Right lung (tissue), 10 donors: ENCODE data around the gene SULT2B1. TPM values are rescaled to one million over a fixed set of nuclear protein-coding genes. Genes with fewer than 3 reads are reported as not detected.
"Not testable (repeated sequence)": the region's sequence is repeated elsewhere in the genome, so short reads cannot be mapped to it uniquely, and the experiment has no call there.

ENCODE experiments used
- DNase-seq, 2 donors: peaks; one replicate each; pipeline ENCODE4 v3.0.0-alpha.2; 2013
- long read RNA-seq, 8 donors: transcript quantifications; one replicate each; lab custom pipeline, GENCODE V29; 2026
- polyA plus RNA-seq, 5 donors: library from polyadenylated mRNA; unstranded; fragments of 120-200 nt; gene quantifications; one replicate each; pipeline versions ENCODE4 v1.2.1 to v1.2.3, GENCODE V29; 2013; ENCODE audit warnings: inconsistent platforms in 1 of 5, low replicate concordance in 1 of 5; ENCODE audit not compliant: insufficient read length in 5 of 5, insufficient read depth in 1 of 5

SULT2B1 gene
- 1 to 10 TPM; 1.6 to 4.2 (median 3.3) TPM for polyA plus RNA-seq
- long read RNA-seq, donor 1, partial matches to known transcripts: 0 of 2 reads
- long read RNA-seq, donor 1, other reads (novel, unspliced or antisense): 0 of 2 reads
- long read RNA-seq, donor 2: 0 reads
- long read RNA-seq, donor 3: 0 reads
- long read RNA-seq, donor 4, partial matches to known transcripts: 0 of 1 reads
- long read RNA-seq, donor 4, other reads (novel, unspliced or antisense): 0 of 1 reads
- long read RNA-seq, donor 5, partial matches to known transcripts: 2,218 of 4,914 reads
- long read RNA-seq, donor 5, other reads (novel, unspliced or antisense): 2,693 of 4,914 reads
- long read RNA-seq, donor 6, transcript SULT2B1-201 (7 exons, 1,295 nt): major isoform, 5 of 5 reads
- long read RNA-seq, donor 6, partial matches to known transcripts: 0 of 5 reads
- long read RNA-seq, donor 6, other reads (novel, unspliced or antisense): 0 of 5 reads
- long read RNA-seq, donor 7, partial matches to known transcripts: 0 of 2 reads
- long read RNA-seq, donor 7, other reads (novel, unspliced or antisense): 0 of 2 reads
- long read RNA-seq, donor 8: 0 reads

- DNase-seq: no peak
Observed at GRCh38 chr19:48551437-48552302, at the start of gene SULT2B1. TSS of gene SULT2B1 (plus strand) at chr19:48552172. CDS start at chr19:48552253, 81 bp downstream.

GRCh38 chr19:48502350-48503018, 49.5 kb upstream of the SULT2B1 start:
- no peak for DNase-seq

DNA sequence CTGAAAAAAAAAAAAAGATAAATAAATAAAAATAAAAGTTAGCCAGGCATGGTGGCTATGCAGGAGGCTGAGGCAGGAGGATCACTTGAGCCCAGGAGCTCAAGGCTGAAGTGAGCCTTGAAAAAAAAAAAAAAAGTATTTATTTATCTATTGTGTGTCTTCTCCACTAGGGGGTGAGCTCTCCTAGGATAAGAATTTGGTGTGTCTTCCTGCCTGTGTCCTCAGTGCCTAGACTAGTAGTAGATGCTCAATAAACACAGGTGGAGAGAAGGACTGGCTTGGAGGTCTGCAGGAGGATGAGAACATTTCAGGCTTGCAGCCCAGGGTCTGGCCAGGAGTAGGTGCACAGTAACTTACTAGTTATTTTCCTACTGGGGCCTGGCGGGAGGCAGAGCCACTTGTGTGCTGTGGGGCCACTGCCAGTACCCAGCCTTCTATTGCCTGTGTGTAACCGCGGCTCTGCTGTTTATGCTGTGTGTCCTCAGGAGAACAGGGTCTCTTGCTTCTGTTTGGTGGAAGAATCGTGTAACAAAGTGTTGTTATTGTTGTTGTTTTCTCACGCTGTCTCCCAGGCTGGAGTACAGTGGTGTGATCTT, 45.7 kb upstream of the SULT2B1 start:
- DNase-seq: no peak

- no peak for DNase-seq
Observed at GRCh38 chr19:48507911-48508439, 44.0 kb upstream of the SULT2B1 start.

DNA sequence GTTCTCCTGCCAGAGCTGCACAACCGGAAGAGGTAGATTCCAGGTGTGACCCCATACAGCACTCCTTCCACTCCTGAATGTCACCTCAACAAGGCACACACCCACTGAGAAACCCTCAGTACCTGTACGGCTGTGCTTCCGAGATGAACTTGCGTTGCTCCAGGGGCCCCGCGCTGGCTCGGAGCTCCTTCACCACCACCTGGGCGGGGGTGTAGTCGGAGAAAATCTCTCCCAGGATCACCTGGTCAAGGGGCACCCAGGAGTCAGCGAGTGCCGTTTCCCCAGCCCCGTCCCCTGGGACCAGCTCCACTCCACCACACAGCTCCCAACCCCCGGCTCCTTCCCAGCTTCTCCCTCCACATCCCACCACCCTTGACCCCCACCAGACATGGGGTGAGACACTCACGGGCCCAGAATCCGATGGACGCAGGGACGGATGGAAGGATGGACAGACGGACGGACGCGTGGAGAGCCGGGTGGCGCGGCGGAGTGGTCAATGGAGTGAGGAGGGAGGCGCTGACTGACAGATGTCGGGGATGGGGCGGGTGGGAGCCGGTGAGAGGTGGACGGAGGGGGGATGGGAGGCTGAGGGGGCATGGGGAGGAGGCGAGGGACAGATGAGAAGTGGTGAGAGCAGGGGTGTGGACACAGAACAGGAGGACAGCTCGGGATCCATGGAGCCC, 43.1 kb upstream of the SULT2B1 start:
- DNase-seq: no peak

DNA sequence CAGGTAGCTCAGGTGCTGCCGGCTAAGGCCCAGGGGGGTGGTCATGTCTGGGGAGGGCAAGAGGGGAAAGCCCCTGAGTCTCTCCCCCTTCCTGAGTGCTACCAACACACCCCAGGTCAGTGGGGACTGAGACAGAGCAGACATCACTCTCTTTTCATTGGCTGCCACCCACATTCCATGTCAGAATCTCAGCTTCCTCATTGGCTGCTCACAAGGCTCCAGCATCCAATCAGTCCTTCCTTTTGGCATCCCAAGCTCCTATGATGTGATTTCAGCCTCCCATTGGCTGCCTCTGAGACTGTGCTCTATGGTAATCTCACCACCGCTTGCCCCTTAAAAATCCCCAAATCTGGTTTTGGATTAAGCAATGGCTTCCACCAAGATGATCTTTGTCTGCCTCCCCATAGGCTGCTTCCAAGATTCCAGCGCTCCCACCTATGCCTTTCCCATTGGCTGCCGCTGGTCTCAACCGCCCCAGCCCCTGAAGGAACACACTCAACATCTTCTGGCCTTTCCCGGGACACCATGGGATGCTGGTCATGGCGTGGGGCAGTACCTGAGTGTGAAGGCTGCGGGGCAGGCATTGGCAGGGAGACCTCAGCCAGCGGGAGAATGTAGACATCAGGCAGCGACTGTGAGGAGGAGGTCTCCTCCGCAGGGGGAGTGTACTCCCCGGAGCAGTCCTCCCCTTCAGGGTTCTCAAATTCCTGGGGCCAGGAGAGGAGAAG, 42.3 kb upstream of the SULT2B1 start:
- DNase-seq: no peak

DNA sequence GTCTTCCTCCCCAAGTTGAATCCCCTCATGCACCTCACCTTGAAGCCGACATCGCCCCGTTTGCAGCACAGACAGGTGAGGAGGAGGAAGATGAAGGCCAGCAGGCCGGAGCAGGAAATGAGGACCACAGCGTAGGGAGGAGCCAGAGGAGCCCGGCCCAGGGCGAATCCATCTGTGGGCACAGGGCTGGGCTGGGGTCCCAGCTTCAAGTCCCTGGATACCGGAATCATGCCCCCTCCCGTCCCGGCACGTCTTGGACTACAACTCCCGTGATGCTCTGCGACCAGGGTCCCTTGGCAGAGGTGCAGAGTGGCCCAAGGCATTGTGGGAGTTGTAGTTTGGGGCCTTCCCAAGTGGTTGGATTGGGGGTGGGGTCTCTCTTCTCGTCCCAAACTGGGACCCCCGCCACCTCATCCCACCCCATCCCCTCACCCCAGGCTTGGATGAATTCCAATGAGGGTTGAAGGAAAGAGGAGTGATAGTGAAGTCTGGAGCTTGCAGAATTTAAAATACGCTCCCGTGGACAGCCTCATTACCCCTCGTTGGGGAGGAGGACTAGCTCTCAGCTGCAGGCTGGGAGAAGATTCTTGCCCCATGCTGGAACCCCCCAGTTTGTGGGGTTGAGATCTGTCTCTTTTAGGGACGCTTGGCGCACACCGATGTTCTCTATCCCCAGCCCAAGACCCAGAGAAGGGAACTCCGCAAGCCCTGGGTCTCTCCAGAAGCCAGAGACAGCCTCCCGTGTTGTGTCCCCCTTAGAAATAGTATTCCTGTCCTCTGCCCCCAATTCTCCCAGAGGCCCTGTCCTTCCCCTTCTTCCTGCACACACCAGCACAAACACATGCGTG, 41.3 kb upstream of the SULT2B1 start:
- DNase-seq: no peak

DNA sequence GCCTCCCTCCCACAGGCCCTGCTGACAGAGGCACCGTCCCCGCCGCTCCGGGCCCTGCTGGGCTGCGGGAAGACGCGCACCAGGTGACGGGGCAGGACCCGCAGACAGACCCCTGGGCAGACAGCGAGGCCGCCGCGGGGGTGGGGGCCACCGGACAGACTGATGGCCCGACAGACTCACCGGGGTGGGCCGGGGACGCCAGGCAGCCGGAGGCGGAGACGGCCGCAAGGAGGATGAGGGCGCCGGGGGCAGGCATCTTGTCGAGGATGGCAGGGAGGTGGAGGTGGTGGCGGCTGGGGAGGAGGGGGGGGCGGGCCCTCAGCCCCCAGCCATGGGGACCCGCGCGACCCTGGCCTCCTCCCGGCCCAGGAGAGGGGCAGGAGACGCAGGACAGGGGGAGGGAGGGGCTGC, 40.6 kb upstream of the SULT2B1 start:
- DNase-seq: no peak

- no peak for DNase-seq
Observed at GRCh38 chr19:48511800-48512503, 40.0 kb upstream of the SULT2B1 start, which contains the start of gene LMTK3. TSS of gene LMTK3 (minus strand) at chr19:48511835. CDS start at chr19:48511576, 259 bp downstream.

DNA sequence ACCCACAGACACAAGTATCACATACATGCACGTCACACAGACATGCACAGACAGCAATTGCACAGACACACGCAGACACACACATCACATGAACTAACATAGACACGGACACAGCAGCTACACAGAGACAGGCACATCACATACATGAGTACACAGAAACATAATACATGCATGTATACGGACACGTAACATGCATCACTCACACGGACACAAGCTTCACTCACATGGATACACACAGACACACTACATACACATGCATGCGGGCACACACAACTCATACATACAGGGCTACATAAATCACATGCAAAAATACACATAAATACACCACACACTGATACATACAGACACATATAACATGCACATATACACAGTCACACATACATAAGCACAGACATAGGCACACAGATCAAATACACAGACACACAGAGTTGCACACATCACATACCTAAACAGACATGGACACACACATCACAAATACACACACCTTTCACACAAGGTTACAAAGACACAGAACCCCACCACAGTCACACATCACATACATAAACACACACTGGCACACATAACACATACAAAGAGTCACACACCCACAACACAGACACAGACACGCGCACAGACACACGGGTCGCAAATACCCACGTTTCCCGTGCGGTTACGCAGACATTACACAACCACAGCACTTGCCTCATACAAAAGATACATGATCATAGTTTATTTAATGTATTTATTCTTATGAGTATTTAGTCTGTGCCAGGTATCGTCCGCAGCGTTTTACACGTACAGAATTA, 39.3 kb upstream of the SULT2B1 start:
- no peak for DNase-seq

DNA sequence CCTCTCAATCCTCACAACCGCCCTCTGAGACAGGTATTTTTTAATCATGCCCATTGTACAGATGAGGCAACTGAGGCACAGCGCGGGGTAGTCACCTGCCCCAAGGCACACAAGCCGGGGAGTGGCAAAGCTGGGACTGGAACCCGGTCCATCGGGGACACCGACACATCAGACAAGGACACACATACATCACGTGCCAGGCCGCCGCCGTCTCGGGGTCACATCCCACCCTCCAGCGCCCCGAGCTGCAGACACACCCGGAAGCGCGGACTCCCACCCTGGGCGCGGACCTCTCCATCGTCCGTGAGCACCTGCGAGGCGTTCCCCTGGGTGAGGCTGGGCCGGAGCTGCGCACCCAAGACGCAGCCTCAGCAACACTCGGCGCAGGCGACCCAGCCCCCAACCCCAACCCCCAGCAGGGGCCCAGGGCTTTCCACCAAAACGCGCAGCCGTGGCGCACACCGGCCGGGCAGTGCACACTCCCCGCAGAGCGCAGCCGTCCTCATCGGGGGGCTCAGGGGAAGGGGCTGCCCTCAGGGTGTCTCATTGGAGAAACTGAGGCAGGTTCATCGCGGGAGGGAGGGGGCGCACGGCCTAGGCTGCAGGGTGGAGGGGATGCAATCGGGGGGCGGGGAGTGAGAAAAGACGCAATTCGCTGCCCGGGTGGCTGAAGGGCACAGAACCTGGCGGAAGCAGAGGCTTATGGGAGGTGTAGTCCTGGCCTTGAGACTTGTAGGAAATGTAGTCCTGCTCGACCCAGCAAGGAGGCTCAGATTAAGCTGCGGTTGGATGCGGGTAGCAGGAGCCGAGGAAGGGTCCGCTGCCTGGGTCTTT, 38.5 kb upstream of the SULT2B1 start:
- DNase-seq: no peak

- no peak for DNase-seq
Observed at GRCh38 chr19:48514123-48514458, 37.9 kb upstream of the SULT2B1 start.

- DNase-seq: no peak
Observed at GRCh38 chr19:48516536-48516935, 35.4 kb upstream of the SULT2B1 start.

DNA sequence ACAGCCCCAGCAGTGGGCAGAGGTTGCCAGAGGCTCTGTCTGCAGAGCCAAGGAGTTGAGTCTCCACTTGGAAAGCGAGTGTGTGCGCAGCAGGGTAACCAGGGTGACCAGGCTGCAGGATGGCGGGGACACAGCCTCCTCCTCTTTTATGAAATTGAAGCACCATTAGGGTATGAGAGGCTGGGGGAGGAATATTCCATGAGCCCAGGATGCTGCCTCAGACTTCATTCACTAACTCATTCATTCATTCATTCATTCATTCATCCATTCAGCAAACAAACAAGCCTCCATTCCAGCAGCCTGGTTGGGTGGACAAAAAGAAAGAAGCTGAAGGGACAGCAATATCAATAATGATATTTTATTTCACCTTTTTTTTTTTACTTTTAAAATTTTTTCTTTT, 33.8 kb upstream of the SULT2B1 start:
- DNase-seq: no peak

DNA sequence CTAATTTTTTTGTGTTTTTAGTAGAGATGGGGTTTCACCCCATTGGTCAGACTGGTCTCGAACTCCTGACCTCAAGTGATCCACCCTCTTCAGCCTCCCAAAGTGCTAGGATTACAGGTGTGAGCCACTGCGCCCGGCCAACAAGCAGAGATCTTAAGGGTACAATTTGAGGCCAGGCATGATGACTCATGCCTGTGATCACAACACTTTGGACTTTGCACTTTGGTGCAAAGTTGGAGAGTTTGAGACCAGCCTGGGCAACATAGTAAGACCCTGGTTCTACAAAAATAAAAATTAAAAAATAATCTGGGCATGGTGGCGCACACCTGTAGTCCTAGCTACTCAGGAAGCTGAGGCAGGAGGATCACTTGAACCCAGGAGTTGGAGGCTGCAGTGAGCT, 32.5 kb upstream of the SULT2B1 start:
- not testable (repeated sequence) for DNase-seq

DNA sequence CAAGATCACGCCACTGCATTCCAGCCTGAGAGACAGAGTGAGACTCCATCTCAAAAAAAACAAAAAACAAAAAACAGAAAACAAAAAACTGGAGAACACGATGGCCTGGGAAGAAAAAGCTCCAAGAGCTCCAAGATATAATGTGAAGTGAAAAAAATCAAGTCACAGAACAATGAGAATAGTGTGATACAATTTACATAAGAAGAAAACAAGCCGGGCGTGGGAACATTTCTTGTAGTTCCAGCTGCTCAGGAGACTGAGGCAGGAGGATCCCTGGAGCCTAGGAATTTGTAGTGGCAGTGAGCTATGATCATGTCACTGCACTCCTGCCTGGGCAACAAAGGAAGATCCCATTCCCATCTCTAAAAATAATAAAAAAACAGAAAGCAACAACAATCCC, 31.8 kb upstream of the SULT2B1 start:
- DNase-seq: no peak
